ENCODE data around the gene ABCA4.

The ABCA4 gene

DNA sequence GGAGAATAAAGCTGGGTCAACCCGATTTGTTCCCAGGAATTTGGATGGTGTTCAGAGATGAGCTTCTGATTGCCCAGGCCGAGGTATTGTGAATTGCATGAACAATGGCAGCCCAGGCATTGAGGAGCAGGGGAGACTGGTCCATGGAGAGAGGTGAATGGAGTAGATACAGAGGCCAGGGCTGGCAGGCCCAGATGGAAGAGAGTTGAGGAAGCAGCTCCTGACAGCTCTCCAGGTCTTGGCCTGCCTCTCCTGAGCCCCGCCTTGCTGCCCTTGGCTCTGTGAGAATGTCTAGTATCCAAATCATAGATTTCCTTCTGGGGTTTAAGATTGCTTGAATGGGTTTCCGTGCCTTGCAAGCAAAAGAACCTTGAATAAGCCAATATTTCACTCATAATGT lies 11.5 kb downstream of the ABCA4 start:
- TF ChIP-seq, protein P1, sequence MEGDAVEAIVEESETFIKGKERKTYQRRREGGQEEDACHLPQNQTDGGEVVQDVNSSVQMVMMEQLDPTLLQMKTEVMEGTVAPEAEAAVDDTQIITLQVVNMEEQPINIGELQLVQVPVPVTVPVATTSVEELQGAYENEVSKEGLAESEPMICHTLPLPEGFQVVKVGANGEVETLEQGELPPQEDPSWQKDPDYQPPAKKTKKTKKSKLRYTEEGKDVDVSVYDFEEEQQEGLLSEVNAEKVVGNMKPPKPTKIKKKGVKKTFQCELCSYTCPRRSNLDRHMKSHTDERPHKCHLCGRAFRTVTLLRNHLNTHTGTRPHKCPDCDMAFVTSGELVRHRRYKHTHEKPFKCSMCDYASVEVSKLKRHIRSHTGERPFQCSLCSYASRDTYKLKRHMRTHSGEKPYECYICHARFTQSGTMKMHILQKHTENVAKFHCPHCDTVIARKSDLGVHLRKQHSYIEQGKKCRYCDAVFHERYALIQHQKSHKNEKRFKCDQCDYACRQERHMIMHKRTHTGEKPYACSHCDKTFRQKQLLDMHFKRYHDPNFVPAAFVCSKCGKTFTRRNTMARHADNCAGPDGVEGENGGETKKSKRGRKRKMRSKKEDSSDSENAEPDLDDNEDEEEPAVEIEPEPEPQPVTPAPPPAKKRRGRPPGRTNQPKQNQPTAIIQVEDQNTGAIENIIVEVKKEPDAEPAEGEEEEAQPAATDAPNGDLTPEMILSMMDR (IDR thresholded peaks at IDR 0.05; ENCODE audit: extremely low read depth, missing control alignments), result no peak
- no peak for DNase-seq (ENCODE audit: low spot score)

DNA sequence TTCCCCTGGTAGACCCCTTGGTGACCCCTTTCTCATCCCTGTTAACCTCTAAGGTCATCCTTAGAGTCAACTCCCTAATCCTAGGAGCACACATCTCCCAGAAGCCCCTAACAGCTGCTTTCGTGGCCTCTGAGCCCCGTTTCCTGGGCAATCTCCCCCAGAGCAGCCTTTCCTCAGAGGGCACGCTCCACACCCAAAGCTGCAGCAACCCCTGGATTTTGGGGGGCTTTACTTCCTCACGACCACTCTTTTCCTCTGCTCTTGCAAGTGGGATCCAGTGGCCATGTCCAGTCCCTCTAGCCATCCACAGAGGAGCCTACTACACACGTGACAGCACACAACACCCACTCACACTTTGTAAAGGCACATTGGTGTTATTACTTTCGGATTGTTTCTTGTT lies 13.8 kb downstream of the ABCA4 start:
- no peak for DNase-seq (ENCODE audit: low spot score)
- TF ChIP-seq, protein P1 (IDR thresholded peaks at IDR 0.05; ENCODE audit: extremely low read depth, missing control alignments), result no peak

DNA sequence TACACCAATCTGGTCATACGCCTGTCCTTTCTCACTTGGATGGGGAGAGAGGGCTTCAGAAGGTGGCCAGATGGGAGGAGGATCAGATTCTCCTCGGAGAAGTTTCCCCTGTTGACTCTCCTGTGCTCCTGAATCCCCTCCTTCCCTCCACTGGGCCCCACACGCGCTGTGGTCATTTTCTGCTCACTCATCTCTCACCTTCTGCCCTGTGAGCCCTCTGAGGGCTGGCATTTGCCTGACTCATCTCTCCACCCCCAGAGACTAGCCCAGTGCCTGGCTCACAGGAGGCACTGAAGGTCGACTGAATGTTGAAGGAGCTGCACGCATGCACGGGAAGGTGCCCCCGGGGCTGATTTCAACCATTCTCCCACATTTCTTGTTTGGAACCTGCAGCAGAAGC lies 14.2 kb downstream of the ABCA4 start:
- TF ChIP-seq, protein P1 (IDR thresholded peaks at IDR 0.05; ENCODE audit: extremely low read depth, missing control alignments), result no peak
- no peak for DNase-seq (ENCODE audit: low spot score)

DNA sequence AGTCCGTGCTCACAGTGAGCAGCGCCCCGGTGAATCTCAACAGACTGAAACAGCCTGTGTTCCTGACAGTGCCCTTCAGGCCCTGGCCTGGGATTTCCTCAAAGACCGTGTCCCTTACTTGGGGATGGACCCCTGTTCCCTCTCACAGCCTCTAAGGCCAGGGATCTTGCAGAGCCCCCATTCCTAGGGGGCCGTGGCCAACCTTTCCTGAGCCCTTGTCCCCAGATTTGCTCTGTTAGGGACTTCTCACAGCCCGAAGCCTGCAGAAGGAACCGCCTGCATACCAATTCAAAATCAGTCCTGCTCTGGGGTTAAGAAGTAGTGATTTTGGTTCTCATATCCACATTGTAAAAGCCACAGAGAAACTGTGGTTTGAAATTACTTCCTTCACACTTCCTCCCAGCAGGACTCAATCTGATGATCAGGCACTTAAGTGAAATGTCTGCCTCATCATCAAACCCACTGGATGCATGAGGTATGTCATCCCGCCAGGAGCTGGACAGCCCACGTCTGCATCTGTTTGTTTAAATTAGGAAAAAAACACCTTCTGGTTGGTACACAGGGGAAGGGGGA lies 14.9 kb downstream of the ABCA4 start:
- TF ChIP-seq, protein P1 (IDR thresholded peaks at IDR 0.05; ENCODE audit: extremely low read depth, missing control alignments), result no peak
- no peak for DNase-seq (ENCODE audit: low spot score)

DNA sequence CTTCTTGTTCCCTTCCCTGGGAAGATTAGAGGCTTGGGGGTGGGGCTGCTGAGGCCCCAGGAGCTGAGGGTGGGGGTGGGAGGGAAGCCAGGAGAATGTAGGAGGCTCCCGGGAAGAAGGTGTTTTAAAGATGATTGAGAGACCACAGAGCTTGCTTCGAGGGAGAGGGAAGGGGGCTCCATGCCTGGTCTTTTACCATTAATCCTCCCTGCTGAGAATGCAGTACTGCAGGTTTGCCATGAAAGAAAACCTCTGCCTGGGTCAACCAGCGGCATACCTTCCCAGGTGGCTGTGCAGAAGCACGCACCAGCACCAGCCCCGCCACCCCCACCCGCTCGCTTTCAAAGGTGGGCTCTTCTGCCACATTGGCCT lies 15.4 kb downstream of the ABCA4 start:
- TF ChIP-seq, protein P1 (IDR thresholded peaks at IDR 0.05; ENCODE audit: extremely low read depth, missing control alignments), result no peak
- no peak for DNase-seq (ENCODE audit: low spot score)

DNA sequence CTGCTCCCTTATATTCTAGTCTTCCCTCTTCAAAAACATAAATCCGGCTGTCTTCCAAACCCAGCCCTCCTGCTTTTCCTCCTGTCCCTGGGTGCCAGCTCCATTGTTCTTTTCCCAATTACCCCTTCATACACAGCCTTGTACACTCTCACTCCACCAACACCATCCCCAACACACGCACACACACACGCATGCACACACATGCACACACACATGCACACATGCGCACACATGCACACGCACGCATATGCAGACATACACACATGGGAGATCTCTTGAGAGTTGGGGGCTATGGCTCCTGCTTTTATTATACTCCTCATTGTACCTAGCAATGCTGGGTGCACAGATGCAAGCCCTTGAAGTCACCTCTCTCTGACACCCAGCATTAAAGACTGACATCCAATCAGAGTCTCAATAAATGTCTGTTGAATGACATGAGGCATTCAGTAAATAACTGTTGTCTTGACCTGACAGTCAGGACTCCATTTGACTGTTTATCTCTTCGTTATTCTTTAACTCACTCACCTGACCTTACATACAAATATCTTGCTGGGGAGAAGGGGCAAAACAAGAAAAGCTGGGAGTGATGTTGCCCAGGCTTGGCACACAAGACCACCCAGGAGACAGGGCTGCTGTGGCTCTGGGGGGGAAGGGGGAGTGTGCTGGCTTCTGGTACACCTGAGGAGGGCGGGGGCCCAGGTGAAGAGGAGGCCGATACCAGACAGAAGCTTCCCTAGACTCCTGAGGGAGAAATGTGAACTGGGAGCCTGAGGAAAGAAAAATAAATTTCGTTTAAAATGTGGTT lies 16.0 kb downstream of the ABCA4 start:
- TF ChIP-seq, protein P1 (IDR thresholded peaks at IDR 0.05; ENCODE audit: extremely low read depth, missing control alignments), result no peak
- no peak for DNase-seq (ENCODE audit: low spot score)

DNA sequence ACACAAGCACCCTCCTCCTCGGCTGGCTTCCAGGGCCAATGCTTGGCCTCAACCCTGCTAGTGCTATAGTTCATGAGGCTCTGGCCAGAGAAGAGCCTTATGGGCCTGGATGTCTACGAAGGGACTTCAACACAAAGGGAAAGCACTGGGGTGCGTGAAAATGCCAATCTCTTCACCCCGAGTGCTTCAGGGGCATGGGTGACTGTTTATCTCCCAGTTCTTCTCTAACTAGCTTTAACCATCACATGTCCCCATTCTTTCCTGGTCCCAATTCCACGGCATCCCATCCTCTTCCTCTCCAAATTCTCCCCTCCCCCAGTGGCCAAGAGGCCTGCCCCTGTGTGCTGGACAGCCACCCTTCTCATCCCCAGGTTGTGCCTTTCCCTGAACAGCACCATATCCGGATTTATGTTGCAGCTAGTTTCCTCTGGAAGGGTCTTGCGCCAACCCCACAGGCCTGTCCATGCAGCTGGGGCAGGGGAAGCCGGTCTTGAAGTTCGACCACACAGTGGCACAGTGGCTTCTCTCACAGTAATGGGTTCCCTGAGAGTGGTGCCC lies 16.7 kb downstream of the ABCA4 start:
- TF ChIP-seq, protein P1 (IDR thresholded peaks at IDR 0.05; ENCODE audit: extremely low read depth, missing control alignments), result no peak
- DNase-seq (ENCODE audit: low spot score), result no peak

Measured in GM20000 (cell line).